CD1c-positive myeloid dendritic cell (primary cell): ENCODE results near the gene FYB1.
"Not testable (repeated sequence)": the region's sequence is repeated elsewhere in the genome, so short reads cannot be mapped to it uniquely, and the experiment has no call there.

Source experiments
- DNase-seq: peaks from one replicate; pipeline ENCODE4 v3.0.0-alpha.2; 2016; ENCODE audit errors: extremely low spot score

FYB1 gene

DNA sequence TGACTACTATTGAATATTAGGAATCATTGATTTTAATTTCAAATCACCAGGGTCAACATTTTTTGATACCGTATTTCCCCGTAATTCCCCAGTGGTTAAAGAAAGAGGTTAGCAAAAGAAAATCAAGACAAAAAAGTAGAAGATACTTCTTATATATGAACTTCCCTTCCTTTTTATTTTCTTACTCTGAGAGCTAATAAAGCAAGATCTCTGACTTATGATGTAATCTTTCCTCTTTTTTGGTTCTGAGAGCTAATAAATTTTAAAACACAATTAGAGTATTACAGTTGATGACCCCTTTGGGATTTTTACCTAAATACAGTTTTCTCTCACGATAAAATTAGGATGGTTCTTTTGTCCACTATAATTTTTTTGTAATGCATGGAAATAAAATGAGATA lies 9.2 kb upstream of the FYB1 start:
- DNase-seq, result peak; percentile 47

- no peak for DNase-seq
Measured at GRCh38 chr5:39226558-39226957, 7.2 kb upstream of the FYB1 start.

DNA sequence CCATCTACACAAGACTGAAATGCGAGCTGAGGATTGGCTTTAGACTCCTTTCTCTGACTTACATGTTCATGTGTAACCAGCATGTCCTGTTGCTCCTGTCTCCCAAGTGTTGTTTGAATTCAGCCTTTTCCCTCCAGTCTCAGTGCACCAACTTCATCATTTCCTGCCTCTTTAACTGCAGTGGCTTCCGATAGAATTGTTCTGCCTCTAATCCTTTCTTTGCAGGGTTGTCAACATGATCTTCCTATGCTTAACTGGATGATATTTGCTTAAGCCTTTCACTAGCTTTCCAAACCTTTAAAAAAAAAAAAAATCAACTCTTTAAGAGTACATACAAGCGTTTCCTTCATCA lies 6.7 kb upstream of the FYB1 start:
- DNase-seq, result no peak

DNA sequence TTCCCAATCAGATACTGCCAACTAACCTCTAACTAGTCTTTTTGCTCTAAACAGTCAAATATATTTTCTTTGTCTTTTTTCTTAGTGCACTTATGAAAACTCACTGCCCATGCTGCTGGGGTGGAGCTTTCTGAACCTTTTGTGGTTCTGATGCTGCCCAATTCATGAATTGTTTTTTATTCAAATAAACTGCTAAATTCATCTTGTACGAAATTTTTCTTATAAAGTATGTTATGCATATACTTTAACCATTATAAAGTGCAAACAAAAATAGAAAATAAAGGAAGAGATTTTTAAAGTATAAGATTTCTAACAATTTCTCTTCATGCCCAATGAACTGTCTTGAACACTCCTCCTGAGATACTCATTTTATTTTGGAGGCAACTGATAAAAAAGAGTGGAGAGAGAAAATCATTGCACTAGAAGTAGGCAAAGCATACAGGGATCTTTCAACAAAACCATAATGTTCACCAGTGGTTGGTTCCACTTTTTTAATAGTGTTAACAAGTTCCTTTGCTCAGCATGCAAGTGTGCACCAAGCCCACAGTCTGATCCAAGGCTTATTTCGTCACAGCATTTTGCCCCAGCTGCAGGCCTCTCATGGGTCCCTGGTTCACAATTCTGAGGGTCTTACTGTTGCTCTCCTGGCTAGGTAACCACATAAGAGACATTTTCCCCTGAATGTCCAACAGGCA lies 6.2 kb upstream of the FYB1 start:
- no peak for DNase-seq

DNA sequence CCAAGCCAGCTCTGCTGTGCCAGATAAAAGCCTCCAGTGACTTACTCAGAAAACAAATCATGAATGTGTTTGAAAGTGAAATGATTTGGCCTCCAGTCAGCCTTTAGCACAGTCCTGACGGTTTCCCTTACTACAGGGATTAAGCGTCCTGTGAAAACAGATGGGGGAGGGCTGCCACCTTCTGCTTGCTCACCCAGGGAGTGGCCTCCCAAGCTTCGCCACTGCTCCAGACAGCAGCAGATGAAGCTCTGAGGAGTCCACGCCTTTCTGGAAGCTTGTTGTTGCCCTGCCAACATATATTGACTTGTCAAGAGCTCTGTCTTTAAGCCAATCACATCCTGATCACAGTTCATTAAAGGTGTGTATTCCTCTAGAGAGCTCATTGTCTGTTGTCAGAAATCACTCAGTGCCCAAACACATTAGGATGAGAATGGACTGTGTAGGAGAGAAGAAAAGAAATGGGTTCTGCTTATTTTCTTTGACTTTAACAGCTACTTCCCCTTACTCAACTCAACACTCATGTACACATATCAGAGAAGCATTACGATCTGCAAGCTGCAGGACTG lies 4.9 kb upstream of the FYB1 start:
- peak; percentile 67 for DNase-seq

- DNase-seq, result no peak
Measured at GRCh38 chr5:39223565-39224156, 4.3 kb upstream of the FYB1 start.

DNA sequence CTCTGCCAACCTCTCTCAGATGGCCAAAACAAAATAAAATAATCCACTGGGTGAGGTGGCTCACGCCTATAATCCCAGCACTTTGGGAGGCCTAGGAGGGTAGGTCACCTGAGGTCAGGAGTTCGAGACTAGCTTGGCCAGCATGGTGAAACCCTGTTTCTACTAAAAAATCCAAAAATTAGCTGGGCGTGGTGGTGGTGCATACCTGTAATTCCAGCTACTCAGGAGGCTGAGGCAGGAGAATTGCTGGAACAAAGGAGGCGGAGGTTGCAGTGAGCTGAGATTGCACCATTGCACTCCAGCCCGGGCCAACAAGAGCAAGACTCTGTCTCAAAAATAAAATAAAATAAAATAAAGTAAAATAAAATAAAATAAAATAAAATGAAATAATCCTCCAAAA lies 2.3 kb upstream of the FYB1 start:
- not testable (repeated sequence) for DNase-seq

GRCh38 chr5:39220280-39221030 lies 1.1 kb upstream of the FYB1 start:
- no peak for DNase-seq

DNA sequence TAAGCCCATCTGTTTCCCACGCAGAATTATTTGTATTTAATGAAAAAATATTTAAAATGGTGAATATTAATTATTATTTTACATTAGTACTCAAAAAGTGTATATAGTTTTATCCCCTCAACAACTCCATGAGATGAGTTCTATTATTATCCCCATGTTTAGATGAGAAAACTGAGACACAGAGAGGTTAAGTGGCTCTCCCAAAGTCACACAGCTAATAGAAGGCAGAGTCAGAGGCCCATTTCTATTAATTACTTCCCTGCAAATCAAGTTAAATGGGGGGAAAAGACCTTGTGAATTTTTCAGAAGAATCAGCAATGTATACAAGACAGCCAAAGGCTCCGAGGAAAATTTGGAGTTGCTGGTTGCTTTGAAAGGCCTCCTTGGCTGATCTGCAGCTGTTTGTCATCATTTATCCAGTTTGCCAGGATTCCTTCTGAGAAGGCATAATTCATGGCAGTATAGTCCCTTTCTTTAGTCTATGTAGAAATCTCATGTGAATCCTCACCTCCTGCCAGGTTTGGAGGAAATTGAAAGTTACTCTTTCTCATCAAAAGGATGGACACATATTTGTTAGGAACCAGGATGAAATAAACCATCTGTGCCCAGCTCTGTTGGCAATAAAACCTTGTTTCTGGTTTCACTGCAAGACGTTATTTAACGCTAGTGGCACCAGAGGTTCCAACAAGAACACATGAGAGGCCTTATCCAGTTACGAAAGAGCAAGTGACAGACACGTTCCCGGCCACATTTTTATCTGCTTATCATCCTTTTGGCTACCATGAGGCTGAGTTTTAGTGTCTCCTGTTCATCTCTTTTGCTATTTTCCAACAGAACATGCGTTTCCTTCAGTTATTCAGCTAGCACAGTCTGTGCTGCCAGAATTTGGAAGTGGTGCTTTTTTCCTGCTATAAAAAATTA lies 621 bp downstream of the FYB1 start:
- peak; percentile 48 for DNase-seq

DNA sequence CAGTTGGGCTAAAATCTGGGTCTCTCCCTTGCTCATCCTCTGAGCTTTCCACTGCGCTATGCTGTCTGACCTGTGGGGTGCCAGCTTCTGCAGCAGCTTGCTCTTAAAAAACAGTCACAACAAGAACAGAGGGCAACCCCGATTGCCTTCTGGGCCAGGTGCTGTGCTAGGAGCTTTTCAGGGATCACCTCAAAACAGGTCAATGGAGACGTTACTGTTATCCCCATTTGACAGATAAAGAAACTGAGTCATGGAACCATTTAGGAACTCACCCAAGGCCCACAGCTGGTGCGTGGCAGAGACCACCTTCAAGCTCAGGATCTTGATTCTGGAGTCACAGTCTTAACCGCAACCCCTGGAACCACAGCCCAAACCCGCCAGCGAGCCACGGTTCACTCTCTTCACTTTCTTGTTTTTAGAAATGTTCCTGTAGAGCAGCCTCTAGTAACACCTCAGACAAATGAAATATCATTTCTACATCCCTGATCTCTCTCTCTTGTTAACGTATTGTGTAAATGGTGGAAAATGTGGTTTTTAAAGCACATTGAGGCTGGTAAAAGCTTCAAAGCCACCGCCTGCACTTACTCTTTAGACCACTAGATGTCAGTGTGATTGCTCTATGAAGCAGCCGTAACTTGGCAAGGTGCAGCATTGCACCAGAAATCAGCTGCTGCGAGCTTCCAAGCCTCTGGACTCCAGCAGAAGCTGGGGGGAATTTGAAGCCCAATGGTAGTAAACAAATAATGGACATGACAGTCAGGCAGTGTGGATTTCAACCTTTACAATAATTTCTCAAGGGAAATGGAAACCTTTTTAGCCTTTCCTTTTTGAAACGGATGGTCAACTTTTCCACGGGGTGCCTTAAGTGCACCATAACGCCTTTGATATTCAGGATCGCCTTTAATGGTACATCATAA lies 1.7 kb downstream of the FYB1 start:
- peak; percentile 85 for DNase-seq

DNA sequence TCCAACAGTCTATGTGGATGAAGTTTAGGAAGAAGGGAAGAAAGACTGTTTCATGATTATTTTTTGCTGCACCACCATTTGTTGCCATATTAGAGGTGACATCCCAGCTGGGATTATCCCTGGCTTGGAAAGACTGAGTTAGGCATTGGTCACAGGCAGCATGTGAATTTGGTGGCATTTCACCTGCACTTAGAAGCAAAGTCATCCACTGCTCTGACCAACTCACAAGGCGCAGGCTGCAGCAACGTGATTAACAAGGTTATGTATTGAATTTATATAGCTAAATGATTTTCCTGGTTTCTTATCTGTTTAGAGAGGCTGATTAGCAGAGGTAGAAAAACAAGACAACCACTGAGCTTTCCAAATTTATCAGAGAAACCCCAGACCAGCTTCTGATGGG lies 2.7 kb downstream of the FYB1 start:
- DNase-seq, result no peak

GRCh38 chr5:39215857-39216256 lies 3.5 kb downstream of the FYB1 start:
- DNase-seq, result no peak

DNA sequence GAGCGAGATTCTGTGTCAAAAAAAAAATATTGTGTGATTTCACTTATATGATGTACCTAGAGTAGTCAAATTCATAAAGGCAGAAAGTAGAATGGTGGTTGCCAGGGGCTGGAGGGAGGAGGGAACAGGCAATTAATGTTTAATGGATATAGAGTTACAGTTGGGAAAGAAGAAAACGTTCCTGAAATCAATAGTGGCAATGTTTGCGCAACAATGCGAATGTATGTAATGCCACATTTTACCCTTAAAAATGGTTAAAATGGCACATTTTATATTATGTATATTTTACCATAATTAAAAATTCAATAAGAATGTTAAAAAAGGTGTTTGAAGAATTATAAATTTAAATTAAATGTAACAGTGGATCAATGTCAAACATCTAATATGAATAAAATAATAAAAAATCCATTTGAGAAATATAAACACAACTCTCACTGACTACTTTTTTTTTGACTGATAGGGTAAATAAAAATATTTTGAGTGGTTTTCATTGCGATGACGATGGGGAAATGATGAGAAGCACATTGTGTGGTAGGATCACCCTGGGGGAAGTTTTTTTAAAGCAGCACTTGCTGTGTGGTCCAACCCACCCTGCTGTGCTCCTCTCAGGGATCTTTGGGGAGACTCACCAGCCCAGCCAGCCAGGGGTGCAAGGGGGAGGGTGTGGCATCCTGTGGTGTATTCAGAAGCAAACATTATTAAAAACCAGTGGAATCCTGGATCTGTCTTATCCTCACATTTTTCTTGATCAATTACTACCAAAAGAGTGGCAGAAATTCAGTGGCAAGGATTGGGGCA lies 4.3 kb downstream of the FYB1 start:
- no peak for DNase-seq

DNA sequence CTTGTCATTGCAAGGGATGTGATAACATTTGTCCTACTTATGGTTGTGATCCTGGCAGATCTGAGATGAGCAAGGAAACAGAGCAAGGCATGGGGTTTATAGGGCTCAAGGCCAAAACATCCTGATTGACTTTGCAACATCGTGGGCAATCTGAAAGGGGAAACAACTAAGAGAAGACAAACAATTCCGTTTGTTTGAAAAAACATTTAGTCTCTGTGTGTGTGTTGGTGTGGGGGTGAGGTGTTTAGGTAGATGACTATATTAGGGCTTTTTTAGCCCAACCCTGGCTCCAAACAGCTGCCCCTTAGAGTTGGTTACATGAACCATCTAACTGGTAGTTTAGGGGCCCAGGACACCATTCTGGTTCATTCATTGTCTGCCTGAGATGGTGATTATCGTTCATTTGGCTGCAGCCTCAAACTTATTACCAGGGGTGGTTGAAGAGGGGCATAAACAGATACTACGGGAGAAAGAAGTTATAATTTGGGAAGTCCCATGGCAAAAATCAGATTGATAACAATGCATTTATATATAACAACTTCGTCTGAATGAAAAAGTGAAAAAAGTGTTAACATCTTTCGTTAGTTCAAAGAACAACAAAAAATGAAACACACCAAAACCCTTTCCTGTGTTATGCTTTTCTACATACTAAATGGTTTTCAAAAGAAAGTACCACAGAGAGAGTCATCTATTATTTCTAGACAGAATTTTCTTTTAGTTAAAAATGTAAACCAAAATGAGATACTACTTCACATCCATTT lies 5.7 kb downstream of the FYB1 start:
- DNase-seq, result peak; percentile 79

GRCh38 chr5:39211773-39212172 lies 7.6 kb downstream of the FYB1 start:
- peak; percentile 36 for DNase-seq

DNA sequence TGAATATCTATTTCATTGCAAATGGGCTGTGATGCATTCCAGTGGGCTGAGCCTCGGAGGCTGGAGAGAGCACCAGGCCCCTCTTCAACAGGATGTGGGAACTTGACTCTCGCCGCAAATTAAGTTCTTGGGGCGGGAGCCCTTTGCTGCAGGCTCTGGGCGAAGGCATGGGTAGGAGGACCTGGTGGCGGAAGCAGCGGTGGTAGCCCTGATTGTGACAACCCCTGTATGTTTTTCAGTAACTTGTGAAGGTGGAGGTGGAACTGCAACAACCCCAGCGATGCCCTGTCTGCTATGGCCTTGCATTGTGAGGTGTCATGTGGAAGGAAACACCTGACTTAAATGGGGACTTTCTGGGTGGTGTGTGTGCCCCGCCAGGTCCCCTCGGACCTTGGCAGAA lies 9.4 kb downstream of the FYB1 start:
- peak; percentile 49 for DNase-seq

GRCh38 chr5:39208471-39208870 lies 10.9 kb downstream of the FYB1 start:
- no peak for DNase-seq

GRCh38 chr5:39207345-39208045 lies 11.9 kb downstream of the FYB1 start:
- DNase-seq, result no peak
